ENCODE results near the gene CEP350.

GRCh38 chr1:179978199-179979079 is 23.8 kb downstream of the CEP350 start:
- TF ChIP-seq EP300 (IDR thresholded peaks at IDR 0.05) (no peak), POLR2AphosphoS5 (IDR thresholded peaks at IDR 0.05) (no peak)
- TF ChIP-seq, protein P1, sequence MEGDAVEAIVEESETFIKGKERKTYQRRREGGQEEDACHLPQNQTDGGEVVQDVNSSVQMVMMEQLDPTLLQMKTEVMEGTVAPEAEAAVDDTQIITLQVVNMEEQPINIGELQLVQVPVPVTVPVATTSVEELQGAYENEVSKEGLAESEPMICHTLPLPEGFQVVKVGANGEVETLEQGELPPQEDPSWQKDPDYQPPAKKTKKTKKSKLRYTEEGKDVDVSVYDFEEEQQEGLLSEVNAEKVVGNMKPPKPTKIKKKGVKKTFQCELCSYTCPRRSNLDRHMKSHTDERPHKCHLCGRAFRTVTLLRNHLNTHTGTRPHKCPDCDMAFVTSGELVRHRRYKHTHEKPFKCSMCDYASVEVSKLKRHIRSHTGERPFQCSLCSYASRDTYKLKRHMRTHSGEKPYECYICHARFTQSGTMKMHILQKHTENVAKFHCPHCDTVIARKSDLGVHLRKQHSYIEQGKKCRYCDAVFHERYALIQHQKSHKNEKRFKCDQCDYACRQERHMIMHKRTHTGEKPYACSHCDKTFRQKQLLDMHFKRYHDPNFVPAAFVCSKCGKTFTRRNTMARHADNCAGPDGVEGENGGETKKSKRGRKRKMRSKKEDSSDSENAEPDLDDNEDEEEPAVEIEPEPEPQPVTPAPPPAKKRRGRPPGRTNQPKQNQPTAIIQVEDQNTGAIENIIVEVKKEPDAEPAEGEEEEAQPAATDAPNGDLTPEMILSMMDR (IDR thresholded peaks at IDR 0.05): no peak
